K562 (cell line): Measurements from ENCODE around the gene GTF2I. TPM values are rescaled to one million over a fixed set of nuclear protein-coding genes. Genes with fewer than 3 reads are reported as not detected.

Experiments
- BDP1 ChIP-seq: IDR thresholded peaks from 3 replicates; pipeline ENCODE4 v1.6.1; 2011; ENCODE audit not compliant: insufficient read length, insufficient read depth
- CEBPG ChIP-seq, 3 experiments: fragments of 200-800 bp in 1 of 3; sonication (Bioruptor generic) in 1 of 3; sonication (generic) in 1 of 3; formaldehyde crosslinking in 1 of 3; IDR thresholded peaks in 2 of 3; conservative IDR thresholded peaks in 1 of 3; 2 replicates each; pipeline versions ENCODE4 v1.6.1 to v1.8.0; 2016 to 2022; ENCODE audit warnings: missing compliant biosample characterization in 2 of 3, missing genetic modification characterization in 2 of 3, mild to moderate bottlenecking in 1 of 3, missing genetic modification reagents in 1 of 3
- DACH1 ChIP-seq: fragments of 450-650 bp; IDR thresholded peaks from 2 replicates; pipeline ENCODE4 v1.6.1; 2018; ENCODE audit not compliant: partially characterized antibody
- E2F1 ChIP-seq: sonication (generic); formaldehyde crosslinking; IDR thresholded peaks from 2 replicates; pipeline ENCODE4 v1.8.1; 2023; ENCODE audit warnings: mild to moderate bottlenecking, missing genetic modification reagents, moderate library complexity
- EGR1 ChIP-seq: fragments of 450-650 bp; conservative IDR thresholded peaks from 2 replicates; pipeline ENCODE4 v1.6.1; 2017; ENCODE audit warnings: mild to moderate bottlenecking
- FOXJ3 ChIP-seq: sonication (generic); formaldehyde crosslinking; IDR thresholded peaks from 2 replicates; pipeline ENCODE4 v1.4.0; 2020; ENCODE audit warnings: mild to moderate bottlenecking, missing genetic modification reagents
- GABPA ChIP-seq: fragments of 200-800 bp; sonication (Bioruptor generic); conservative IDR thresholded peaks from 2 replicates; pipeline ENCODE4 v1.6.1; 2016; ENCODE audit warnings: low read depth, missing genetic modification characterization, missing compliant biosample characterization
- GATAD2B ChIP-seq: fragments of 450-650 bp; IDR thresholded peaks from 2 replicates; pipeline ENCODE4 v1.6.1; 2017; ENCODE audit warnings: mild to moderate bottlenecking, borderline replicate concordance
- GTF2B ChIP-seq: IDR thresholded peaks from 2 replicates; pipeline ENCODE4 v1.6.1; 2011; ENCODE audit not compliant: insufficient read length; ENCODE audit errors: extremely low read depth
- JUN ChIP-seq, 2 experiments: sonication (generic) in 1 of 2; formaldehyde crosslinking in 1 of 2; IDR thresholded peaks; 2 replicates each; pipeline versions ENCODE4 v1.6.1 to v1.8.0; 2012 to 2022; ENCODE audit warnings: borderline replicate concordance in 2 of 2, mild to moderate bottlenecking in 2 of 2, improper control_type of control experiment in 1 of 2, low read depth in 1 of 2, low read length in 1 of 2, missing genetic modification reagents in 1 of 2
- MTA1 ChIP-seq: fragments of 450-650 bp; IDR thresholded peaks from 2 replicates; pipeline ENCODE4 v1.6.1; 2017; ENCODE audit warnings: borderline replicate concordance
- NFE2L1 ChIP-seq: fragments of 450-650 bp; IDR thresholded peaks from 2 replicates; pipeline ENCODE4 v1.6.1; 2016; ENCODE audit warnings: missing genetic modification characterization, low read depth, mild to moderate bottlenecking, missing compliant biosample characterization, moderate library complexity, borderline replicate concordance
- NONO ChIP-seq, 2 experiments: fragments of 200-400 bp in 1 of 2; fragments of 450-650 bp in 1 of 2; formaldehyde crosslinking in 1 of 2; IDR thresholded peaks; 2 replicates each; pipeline ENCODE4 v1.6.1; 2017; ENCODE audit warnings: low read depth in 2 of 2, mild to moderate bottlenecking in 2 of 2, moderate library complexity in 2 of 2, low read length in 1 of 2
- NR1H2 ChIP-seq: sonication (generic); formaldehyde crosslinking; IDR thresholded peaks from 2 replicates; pipeline ENCODE4 v1.4.0; 2020; ENCODE audit warnings: mild to moderate bottlenecking, missing genetic modification reagents
- SLC30A9 ChIP-seq: fragments of 250-450 bp; sonication (Bioruptor Pico); IDR thresholded peaks from 2 replicates; pipeline ENCODE4 v1.8.0; 2022; ENCODE audit warnings: mild to moderate bottlenecking, moderate library complexity
- SNIP1 ChIP-seq: fragments of 450-650 bp; IDR thresholded peaks from 2 replicates; pipeline ENCODE4 v1.7.1; 2017; ENCODE audit warnings: low read depth, mild to moderate bottlenecking
- TAF7 ChIP-seq: fragments of 450-650 bp; IDR thresholded peaks from 2 replicates; pipeline ENCODE4 v1.6.1; 2016; ENCODE audit warnings: missing genetic modification characterization, missing compliant biosample characterization
- TEAD1 ChIP-seq, 2 experiments: fragments of 450-650 bp in 1 of 2; sonication (generic) in 1 of 2; formaldehyde crosslinking; IDR thresholded peaks; 2 replicates each; pipeline versions ENCODE4 v1.4.0 to v1.8.0; 2020 to 2022; ENCODE audit warnings: mild to moderate bottlenecking in 2 of 2, missing genetic modification reagents in 1 of 2
- TEAD4 ChIP-seq, 2 experiments: sonication (generic) in 1 of 2; formaldehyde crosslinking in 1 of 2; IDR thresholded peaks; 2 replicates each; pipeline versions ENCODE4 v1.6.1 to v1.8.0; 2012 to 2022; ENCODE audit warnings: borderline replicate concordance in 1 of 2, inconsistent platforms in 1 of 2, low read length in 1 of 2, mild to moderate bottlenecking in 1 of 2, missing genetic modification reagents in 1 of 2
- ZC3H8 ChIP-seq: fragments of 450-650 bp; IDR thresholded peaks from 2 replicates; pipeline ENCODE4 v1.6.1; 2017
- ZNF212 ChIP-seq: fragments of 450-650 bp; formaldehyde crosslinking; IDR thresholded peaks from 2 replicates; pipeline ENCODE4 v1.4.0; 2020; ENCODE audit warnings: mild to moderate bottlenecking
- ZNF282 ChIP-seq: sonication (generic); formaldehyde crosslinking; IDR thresholded peaks from 2 replicates; pipeline ENCODE4 v1.8.1; 2023; ENCODE audit warnings: missing genetic modification reagents
- ZNF384 ChIP-seq: IDR thresholded peaks from 2 replicates; pipeline ENCODE4 v1.6.1; 2012; ENCODE audit warnings: low read depth, low read length, improper control_type of control experiment
- ZNF57 ChIP-seq: fragments of 450-650 bp; formaldehyde crosslinking; IDR thresholded peaks from 2 replicates; pipeline ENCODE4 v1.4.0; 2020; ENCODE audit warnings: mild to moderate bottlenecking, moderate library complexity
- ZNF699 ChIP-seq: fragments of 250-450 bp; sonication (Bioruptor Pico); IDR thresholded peaks from 2 replicates; pipeline ENCODE4 v1.8.0; 2021; ENCODE audit warnings: mild to moderate bottlenecking, moderate library complexity; ENCODE audit not compliant: insufficient replicate concordance
- polyA plus RNA-seq, 8 experiments: library from polyadenylated mRNA; depleted of rRNA in 4 of 8; stranded (reverse) in 5 of 8; unstranded in 3 of 8; fragments of >200 nt; fragmentation: Nextera tagmentation in 2 of 8; fragmentation: Illumina TruSeq in 1 of 8; extraction: Ambion mirVana in 2 of 8; extraction: Trizol in 1 of 8; gene quantifications; 2 replicates each; pipeline versions ENCODE4 v1.2.1 to v1.2.3, GENCODE V29; 2011 to 2014; ENCODE audit warnings: inconsistent platforms in 1 of 8, missing spikeins in 1 of 8
- total RNA-seq, 7 experiments: library from RNA; depleted of rRNA in 6 of 7; stranded (reverse); fragments of >200 nt in 6 of 7; fragmentation: Illumina TruSeq in 2 of 7; extraction: Trizol in 2 of 7; gene quantifications; 2 replicates each; pipeline versions ENCODE4 v1.2.1 to v1.2.3, GENCODE V29; 2011 to 2021; ENCODE audit warnings: low replicate concordance in 1 of 7

GTF2I gene
- total and polyA plus RNA-seq, 9 of the 15 experiments (the other 6 are each of a cell fraction or from before 2014, with no cell fraction given): 8.4 to 161 (median 90.0) TPM

- TF ChIP-seq ZNF699 (CRISPR knock-in tag) (no peak), GABPA (tag) (peak; percentile 44), GTF2B (no peak), TEAD4 (IDR thresholded peaks at IDR 0.05; ENCODE audit: low read length) (0 out of 2 replicates have a peak, but pooled peaks have one; percentile 18), TEAD4 (CRISPR knock-in tag; IDR thresholded peaks at IDR 0.05; ENCODE audit: borderline replicate concordance) (no peak), NFE2L1 (tag) (no peak), ZNF384 (no peak), MTA1 (no peak), GATAD2B (peak; percentile 88), DACH1 (no peak), NONO (IDR thresholded peaks at IDR 0.05; ENCODE audit: low read depth in 2 of 2, low read length in 1 of 2) (peak in 1 of 2 experiments; percentile 67; a peak in 2 of 4 replicates), BDP1 (no peak), NR1H2 (CRISPR knock-in tag) (no peak), SNIP1 (no peak), E2F1 (CRISPR knock-in tag) (no peak), ZNF57 (CRISPR knock-in tag) (no peak), TEAD1 (CRISPR knock-in tag; IDR thresholded peaks at IDR 0.05) (no peak; a peak in 1 of 4 replicates), FOXJ3 (CRISPR knock-in tag) (no peak), JUN (IDR thresholded peaks at IDR 0.05; ENCODE audit: borderline replicate concordance, low read depth, low read length) (no peak), JUN (CRISPR knock-in tag; IDR thresholded peaks at IDR 0.05; ENCODE audit: borderline replicate concordance) (no peak), ZNF212 (CRISPR knock-in tag) (no peak), TAF7 (tag) (no peak), SLC30A9 (0 out of 2 replicates have a peak, but pooled peaks have one; percentile 1), ZC3H8 (no peak), CEBPG (CRISPR knock-in tag; IDR thresholded peaks at IDR 0.05) (no peak), CEBPG (tag; conservative IDR thresholded peaks at IDR 0.05 in 1 of 2, IDR thresholded peaks at IDR 0.05 in 1 of 2) (peak; percentile 40 to 67; a peak in 2 of 4 replicates), ZNF282 (no peak), EGR1 (peak; percentile 10; the same call in 1 of the 2 replicates)
These were observed 873 bp downstream of the GTF2I start (continued) for GRCh38 chr7:74658178-74659004.
